Measurements from ENCODE around the gene TMEM185B. TPM values are rescaled to one million over a fixed set of nuclear protein-coding genes. Genes with fewer than 3 reads are reported as not detected.

Gene TMEM185B
- 26.8 and 49.5 TPM in 2 replicates for total RNA-seq

DNA sequence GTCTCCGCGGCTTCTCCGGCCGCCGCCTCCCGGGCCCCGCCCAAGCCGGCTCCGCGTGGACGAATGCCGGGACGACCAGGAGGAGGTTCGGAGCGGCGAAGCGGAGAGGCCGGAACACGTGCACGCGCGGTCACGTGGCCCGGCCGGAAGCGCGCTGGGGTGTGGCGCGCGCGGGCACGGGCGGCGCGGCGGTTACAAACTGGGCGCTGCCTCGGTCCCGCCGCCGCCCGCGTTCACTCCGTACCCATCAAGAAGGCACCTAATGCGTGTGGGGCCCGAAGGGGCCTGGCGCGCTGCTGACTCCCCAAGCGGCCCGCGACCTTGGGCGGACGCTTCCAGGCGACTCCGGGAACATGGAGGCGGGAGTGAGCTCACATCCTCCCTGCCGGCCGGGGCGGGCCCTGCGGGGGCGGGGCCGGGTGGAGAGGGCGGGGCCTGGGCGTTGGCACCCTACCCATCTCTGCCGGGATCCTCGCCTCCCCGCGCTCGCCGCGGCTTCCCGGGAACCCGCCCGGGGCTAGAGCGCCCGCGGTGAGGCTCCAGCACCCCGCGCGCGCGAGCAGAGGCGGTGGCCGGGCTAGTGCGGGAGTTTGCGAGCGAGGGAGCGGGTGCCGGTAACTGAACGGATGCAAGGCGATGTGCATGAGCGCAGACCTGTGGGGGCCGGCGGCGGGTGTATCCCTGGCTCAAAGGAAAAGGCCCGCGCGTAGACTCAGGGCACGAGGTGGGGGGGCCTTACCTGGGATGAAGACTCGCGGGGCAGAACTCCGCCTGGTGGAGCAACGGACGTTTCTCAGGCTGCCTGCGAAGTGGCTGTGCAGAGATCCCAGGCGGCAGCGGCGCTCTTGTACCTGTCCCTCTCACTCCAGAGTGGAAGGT is at the start of gene TMEM185B:
TSS of gene TMEM185B (minus strand) at position 367 of the 879 bp plus-strand sequence. CDS start 424 bp downstream, outside the sequence.

DNA sequence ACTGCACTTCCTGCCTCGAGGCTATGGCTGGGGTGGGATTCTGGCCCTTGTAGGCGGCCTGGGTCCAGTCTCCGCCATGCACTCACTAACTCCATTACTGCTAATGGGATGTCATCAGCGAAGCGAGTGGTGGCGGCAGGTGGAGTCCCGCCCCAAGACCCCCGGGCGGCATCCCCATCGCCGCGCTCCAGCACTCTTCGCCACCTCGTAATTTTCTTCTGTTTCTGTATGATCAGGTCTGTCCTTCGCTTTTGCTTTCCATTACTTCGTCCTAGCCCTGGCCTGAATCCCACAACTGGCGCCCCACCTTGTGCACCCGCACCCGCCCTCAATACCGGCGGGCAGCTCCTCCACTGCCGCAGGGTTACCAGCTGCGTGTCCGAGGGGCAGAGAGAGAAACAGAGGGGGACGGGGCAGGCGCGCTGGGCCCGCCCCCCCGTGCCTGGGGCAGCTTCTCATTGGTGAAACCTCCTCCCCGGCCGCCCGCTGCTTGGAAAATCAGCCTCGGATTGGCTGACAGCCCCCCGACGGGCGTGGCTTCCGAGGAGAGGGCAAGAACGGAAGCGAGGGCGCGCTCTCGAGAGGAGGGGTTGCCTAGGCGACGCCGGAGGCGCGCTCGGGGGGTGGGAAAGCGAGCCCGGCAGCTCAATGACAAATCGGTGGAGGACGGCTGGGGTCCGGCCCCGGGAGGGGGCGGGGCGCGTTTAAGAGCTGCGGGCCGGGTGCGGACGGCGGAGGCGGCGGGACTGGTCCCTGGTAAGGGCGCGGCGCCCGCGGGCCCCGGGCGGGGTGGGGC is 29.2 kb upstream of the TMEM185B start, which contains the start of gene RALB:
TSS of gene RALB (plus strand) at position 628 of the 796 bp plus-strand sequence. CDS start 25,813 bp downstream, outside the sequence.

Other genes with a start within 250 kb of the TMEM185B start
- 14.3 and 14.6 TPM in 2 replicates for gene EPB41L5, start 210.3 kb downstream of the TMEM185B start, total RNA-seq
- 70.3 and 90.6 TPM in 2 replicates for gene RALB, start 29.5 kb upstream of the TMEM185B start, total RNA-seq
- gene INHBB, start 122.7 kb upstream of the TMEM185B start, total RNA-seq: not detected in 2 replicates